ENCODE results near the gene ATP2C2.

DNA sequence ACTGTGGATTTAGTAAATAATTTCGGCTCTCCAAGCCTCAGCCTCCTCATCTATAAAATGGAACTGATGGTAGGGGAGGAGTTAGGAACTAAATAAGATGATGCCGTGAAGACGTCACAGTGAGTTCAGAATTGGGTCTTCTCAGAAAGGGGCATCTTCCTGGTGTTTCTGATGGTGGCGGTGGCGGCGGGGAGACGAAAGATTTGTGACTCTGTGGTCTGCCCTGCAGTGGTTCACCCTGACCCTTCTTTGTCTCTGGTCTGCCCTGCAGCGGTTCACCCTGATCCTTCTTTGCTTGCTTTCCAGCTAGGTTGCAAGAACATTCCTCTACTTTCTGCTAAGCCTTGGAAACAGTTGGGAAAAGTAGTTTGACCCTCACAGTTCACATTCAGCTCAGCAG lies 39.3 kb upstream of the ATP2C2 start:
- TF ChIP-seq, protein P1, sequence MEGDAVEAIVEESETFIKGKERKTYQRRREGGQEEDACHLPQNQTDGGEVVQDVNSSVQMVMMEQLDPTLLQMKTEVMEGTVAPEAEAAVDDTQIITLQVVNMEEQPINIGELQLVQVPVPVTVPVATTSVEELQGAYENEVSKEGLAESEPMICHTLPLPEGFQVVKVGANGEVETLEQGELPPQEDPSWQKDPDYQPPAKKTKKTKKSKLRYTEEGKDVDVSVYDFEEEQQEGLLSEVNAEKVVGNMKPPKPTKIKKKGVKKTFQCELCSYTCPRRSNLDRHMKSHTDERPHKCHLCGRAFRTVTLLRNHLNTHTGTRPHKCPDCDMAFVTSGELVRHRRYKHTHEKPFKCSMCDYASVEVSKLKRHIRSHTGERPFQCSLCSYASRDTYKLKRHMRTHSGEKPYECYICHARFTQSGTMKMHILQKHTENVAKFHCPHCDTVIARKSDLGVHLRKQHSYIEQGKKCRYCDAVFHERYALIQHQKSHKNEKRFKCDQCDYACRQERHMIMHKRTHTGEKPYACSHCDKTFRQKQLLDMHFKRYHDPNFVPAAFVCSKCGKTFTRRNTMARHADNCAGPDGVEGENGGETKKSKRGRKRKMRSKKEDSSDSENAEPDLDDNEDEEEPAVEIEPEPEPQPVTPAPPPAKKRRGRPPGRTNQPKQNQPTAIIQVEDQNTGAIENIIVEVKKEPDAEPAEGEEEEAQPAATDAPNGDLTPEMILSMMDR (tag by site-specific recombination; IDR thresholded peaks at IDR 0.05): no peak
- TF ChIP-seq, protein P2, sequence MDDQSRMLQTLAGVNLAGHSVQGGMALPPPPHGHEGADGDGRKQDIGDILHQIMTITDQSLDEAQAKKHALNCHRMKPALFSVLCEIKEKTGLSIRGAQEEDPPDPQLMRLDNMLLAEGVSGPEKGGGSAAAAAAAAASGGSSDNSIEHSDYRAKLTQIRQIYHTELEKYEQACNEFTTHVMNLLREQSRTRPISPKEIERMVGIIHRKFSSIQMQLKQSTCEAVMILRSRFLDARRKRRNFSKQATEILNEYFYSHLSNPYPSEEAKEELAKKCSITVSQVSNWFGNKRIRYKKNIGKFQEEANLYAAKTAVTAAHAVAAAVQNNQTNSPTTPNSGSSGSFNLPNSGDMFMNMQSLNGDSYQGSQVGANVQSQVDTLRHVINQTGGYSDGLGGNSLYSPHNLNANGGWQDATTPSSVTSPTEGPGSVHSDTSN (CRISPR knock-in tag; IDR thresholded peaks at IDR 0.05): no peak
- TF ChIP-seq, protein P3, sequence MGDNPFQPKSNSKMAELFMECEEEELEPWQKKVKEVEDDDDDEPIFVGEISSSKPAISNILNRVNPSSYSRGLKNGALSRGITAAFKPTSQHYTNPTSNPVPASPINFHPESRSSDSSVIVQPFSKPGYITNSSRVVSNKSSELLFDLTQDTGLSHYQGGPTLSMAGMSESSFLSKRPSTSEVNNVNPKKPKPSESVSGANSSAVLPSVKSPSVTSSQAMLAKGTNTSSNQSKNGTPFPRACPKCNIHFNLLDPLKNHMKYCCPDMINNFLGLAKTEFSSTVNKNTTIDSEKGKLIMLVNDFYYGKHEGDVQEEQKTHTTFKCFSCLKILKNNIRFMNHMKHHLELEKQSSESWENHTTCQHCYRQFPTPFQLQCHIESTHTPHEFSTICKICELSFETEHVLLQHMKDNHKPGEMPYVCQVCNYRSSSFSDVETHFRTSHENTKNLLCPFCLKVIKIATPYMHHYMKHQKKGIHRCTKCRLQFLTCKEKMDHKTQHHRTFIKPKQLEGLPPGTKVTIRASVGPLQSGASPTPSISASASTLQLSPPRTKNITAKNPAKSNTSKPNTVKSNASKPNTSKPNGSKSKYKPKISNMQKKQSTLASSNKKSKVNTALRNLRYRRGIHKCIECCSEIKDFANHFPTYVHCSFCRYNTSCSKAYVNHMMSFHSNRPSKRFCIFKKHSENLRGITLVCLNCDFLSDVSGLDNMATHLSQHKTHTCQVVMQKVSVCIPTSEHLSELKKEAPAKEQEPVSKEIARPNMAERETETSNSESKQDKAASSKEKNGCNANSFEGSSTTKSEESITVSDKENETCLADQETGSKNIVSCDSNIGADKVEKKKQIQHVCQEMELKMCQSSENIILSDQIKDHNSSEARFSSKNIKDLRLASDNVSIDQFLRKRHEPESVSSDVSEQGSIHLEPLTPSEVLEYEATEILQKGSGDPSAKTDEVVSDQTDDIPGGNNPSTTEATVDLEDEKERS (tag by site-specific recombination; IDR thresholded peaks at IDR 0.05): no peak
- TF ChIP-seq ZNF24 (tag by site-specific recombination; IDR thresholded peaks at IDR 0.05): no peak

Data from HEK293 (cell line).